ENCODE measurements around the gene CLSTN2.

CLSTN2 gene

DNA sequence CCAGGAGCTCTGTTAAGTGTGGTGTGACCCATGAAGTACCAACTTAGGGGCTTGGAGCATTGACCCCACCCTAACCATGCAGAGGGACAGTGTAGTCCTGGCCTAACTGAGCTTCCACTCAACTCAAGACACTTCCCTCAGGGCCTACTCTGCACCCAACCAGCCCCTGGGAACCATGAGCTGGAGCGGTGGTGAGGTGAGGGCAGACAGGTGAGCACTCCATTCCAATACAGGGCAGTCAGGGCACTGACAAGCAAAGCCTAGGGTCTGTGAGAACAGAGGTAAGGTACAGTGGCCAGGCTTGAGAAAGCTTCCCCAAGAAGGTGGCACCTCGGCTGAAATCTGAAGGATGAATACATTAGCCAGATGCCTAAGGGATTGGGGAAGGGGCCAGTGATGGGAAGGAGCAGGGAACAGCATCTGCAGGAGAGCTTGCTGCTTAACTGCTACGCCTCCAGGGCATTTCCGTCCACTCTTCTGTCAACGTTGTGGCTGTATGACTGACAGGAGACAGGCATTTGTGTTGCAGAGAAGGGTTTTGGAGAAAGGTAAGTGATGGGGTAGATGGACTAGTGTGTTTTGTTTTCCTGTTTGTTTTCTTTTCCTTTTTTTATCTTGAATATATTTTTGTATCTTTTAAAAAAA lies 499.4 kb downstream of the CLSTN2 start:
- no peak for DNase-seq

DNA sequence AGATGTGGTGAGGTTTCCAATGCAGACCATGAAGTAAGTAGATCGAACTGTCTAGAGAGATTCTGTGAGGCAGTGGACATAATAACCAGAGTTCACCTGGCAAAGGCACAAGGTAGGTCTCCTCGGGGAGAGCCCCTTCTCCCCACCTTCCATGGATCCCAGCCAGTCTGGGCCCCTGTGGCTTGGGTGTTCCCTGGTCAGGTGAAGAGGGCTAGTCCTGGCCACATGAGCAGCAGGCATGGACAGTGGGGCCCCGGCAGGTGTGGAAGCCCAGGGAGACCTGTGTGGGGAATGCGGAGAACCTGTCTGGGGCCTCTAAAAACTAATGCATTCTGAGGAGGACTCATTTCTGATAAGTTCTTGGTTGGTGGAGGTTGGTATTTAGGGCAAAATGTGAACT lies 501.4 kb downstream of the CLSTN2 start:
- no peak for DNase-seq

DNA sequence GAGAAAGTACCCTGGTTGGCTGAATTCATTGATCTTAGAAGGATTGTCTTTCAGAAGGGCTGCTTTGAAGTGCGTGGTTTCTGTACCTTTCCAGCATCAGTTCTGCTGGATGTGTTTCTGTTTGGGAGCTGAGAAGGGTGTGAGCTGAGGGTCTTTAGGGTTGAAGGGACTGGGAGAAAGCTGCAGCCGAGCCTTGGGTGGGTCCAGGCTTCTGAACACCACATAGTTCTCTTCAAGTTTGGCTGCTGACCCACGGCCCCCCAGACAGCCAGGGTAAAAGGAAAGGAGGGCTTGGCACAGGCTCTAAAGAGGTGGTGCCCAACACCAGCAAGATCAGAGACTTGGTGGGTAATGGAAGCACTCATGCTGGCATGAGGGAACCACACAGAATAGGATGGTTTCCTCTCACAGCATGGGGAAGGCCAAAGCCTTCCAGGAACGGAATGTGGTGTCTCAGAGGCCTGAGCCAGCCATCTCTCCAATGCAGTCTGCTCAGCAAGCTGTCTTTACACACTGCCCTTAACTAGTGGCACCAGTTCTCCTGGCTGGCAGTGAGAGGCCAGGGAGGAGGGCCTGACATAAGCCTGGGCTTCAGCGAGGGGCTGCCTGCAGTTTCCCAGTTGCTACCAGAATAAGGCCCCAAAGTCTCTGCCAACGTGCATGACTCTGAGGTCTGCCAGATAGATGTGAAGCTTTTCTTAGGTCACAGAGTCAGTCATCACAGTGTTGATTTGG lies 503.9 kb downstream of the CLSTN2 start:
- no peak for DNase-seq

DNA sequence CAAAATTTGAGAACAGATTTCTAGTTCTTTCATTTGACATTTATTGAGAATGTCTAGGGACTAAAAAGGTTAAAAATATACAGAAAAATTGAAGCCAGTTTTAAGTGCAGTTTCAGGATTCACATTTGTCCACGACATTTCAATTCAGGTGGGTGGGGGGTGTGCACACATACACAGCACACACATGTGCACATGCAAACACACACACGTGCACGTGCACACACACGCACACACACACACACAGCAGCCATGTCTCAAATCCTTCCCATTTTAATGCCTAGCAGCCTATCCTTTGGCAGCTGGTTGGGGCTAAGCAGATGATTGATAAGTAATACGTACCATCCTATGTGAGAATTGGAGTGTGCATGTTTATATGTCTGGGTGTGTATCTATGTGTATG lies 504.5 kb downstream of the CLSTN2 start:
- DNase-seq = no peak

DNA sequence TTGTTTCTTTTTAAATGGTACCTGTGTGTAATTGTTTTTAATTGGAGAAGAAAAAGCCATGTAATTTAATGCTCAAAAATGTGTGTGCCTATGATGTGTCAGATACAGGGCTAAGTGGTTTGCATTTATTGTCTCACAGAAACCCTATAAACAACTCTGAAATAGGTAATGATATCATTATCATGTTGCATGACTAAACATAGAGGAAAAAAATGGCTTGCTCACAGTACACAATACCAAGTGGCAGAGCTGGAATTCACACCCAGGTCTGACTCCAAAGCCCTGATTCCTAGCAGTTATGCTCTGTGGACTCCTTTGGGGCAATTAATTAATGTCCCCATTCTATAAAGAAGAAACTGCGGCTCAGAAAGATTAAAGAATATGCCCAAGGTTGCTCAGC lies 505.5 kb downstream of the CLSTN2 start:
- no peak for DNase-seq

DNA sequence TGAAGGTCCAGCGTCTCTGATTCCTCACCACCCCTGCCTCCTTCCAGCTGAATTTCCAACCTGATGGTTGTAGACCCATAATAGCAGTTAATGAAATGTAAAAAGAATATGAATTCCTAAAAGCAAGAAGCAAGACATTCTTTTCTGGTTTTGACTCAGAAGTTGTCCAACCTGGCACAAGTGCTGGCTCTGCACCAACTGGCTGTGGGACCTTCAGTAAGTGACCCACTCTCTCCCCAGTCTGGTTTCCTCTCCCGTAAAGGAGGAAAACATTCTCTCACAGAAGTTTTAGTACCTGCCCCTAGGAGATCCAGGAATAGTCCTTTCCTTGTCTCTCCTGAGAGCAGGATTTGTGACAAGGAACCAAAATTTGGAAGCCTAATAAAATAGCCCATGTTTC lies 506.0 kb downstream of the CLSTN2 start:
- DNase-seq = no peak

DNA sequence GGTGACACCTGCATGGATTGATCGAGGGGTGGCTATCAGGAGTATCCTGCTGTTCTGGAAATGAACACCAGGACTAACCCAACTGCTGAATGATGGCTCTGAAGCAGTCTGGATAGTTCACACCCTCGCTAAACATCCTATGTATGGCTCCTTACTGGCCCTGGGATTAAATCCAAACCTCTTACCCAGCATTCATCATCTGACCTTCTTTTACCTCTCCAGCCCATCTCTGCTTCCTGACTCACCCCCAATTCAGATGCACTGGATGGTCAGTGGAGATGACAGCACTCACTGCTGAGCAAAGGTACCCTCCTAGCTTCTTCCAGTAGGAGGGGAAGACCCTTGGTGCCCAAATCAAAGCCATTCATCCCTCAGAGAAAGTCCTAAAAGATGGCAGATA lies 507.6 kb downstream of the CLSTN2 start:
- DNase-seq = no peak

DNA sequence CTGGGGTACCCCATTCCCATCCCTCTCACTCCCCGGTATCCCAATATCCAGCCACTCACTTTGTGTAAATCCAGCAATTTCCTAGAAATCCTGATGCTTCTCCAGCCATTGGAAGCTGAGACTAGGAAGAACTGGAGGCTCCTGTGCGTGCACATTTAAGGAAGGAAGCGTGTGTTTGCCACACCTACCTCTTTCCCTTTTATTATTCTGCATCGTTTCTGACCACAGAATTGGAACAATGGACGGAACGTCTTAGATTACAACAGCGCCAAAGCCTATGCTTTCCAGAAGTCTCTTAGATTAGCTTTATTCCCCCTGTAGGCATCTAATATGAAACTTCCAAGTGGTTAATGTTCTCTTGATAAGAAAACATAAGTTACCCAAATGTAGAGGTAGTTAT lies 508.1 kb downstream of the CLSTN2 start:
- no peak for DNase-seq

DNA sequence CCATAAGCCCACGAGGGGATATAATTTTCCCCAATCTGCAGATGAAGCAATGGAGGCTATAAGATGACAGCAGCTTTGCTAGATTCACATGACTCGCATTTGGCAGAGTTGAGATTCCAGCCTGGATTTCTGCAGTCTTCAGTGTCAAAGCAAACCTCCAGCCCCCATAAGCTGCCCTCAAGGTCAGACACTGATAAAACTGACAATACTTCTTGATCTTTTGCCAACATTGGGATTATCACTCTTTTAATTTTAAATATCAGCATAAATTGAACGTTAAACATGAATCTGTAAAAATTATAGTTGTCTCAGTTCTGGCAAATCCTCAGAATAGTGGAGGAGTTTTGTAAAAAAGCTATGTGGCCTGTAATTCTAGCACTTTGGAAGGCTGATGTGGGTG lies 508.8 kb downstream of the CLSTN2 start:
- no peak for DNase-seq

DNA sequence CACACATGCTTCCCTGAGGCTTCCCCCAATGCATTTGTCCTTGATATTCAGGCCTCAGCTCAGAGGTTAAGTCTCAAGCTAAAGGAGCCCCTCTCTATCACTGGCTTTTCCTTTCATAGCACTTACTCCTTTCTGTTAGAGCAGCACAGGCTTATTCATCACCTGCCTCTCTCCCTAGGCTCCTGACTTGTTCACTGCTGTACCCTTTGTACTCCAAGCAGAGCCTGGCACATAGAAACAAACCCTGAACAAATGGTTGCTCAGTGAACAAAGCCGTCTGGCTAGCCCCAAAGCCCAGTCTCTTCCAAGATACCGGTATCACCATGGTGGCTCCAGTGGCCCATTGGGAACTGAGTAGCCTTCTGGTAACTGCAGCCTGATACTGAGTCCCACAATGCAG lies 511.7 kb downstream of the CLSTN2 start:
- no peak for DNase-seq

DNA sequence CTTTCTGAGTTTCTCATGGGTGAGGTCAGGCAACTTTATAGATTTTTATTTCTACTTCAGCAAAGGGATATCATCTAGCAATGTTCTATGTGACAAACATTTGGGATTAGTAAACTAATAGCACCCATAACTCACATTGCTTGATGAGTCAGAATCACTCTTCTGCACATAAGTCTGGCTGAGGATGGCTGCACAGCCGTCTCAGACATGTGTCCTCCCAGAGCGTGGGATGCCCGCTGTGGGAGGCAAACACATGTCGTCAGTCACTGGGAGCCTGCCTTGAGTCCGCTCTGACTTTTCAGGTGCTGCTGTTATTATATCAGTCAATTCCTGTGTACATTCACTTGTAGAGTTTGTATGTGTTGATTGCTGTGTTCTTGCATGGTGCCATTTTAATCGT lies 512.2 kb downstream of the CLSTN2 start:
- DNase-seq = no peak

DNA sequence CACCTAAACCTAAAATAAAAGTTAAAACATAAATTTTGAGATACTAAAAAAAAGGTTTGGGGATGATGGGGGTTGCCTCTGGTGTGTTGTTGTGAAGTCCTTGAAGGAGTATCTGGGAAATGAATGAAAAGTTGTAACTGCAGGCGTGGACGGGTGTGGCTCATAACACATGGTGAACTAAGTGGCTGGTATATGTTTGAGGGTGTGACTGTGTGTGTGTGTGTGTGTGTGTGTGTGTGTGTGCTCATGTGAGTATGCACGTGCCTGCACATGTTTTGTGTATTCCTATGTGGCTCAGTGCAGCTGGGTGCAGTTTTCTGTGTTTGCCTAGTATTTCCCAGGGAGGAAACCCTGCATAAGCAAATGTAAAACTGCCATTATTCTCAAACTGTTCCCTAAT lies 513.0 kb downstream of the CLSTN2 start:
- DNase-seq = no peak

DNA sequence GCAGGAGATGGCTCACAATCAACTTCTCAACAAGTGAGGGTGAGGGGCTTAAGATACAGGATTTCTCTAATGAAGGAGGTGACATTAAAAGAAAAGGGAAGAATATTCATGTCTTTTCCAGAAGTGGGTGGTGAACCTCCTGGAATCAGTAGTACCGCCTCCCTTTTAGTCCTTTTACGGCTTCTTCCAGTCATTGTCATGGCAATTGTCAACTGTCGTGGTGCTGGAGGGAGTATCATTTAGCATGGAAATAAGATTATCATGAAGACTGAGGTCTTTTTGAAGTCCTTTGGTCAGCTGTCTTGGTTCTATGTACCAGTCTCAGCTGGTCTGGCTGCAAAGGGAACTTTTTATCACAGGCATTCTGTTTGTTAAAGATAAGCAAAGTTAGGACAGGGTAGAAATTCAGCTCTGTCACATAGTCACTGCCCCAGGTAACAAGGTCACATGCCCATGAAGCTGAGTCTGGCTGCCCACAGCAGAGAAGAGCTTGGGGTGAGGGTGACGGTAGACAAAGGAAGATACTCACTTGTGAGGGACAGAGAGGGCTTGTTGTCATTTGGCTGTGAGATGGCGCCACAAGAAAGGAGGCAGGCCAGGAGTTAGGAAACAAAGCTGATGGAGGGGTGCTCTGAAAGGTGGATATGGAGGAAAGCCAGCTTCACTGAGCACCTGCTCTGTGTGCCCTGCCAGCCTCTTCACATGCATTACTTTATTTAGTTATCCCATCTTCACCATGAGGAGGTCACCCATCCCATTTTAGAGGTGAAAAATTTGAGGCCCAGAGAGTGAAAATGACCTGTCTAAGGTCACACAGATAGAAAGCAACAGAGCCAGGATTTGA lies 514.6 kb downstream of the CLSTN2 start:
- DNase-seq = no peak

DNA sequence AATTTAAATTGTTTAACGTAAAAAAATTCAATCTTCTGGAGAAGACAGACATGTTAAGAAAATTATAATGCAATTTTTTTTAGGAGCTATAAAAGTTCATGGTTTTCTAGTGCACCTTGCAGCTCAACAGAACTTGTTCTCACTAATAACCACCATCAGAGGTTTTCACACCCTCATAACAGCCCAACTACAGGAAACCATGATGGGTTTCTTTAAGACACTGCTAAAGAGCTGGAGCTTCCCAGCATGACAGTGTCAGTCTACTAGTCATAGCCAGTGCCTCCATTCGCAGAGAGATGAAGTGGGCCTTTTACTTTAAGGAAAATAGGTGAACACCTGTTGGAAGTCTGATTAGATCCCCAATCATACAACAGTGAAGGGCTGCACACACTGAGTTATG lies 518.8 kb downstream of the CLSTN2 start:
- no peak for DNase-seq

DNA sequence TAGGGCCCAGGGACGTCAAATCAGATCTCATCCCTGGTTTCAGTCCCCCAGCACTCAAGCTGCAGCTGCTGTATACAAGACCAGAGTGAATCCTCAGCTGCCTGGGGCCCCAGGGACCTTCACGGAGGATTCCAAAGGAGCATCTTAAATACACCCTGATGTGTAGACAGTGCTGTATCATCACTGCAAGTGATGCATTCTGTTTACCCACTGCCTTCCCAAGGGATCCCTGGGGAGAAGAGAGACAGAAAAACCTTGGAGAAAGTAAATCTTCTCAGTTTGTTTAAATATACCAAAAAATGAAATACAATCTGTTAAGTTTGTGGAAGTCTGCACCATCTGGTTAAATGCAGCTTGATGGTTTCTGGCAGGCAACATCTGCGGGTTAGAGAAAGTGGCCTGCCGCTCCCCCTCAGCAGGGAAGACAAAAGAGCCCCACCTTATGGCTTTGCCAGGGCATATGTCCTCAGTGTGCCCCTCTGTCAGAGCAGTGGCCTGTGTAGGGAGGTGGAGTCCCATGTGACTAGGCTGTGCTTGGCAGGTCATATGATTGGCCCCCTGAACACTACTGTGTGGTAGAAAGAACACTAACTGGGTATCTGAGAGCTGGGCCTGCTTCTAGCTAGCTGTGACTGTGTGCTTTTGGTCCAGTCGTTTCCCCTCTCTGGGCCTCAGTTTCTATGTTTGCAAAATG lies 520.7 kb downstream of the CLSTN2 start:
- DNase-seq = no peak

DNA sequence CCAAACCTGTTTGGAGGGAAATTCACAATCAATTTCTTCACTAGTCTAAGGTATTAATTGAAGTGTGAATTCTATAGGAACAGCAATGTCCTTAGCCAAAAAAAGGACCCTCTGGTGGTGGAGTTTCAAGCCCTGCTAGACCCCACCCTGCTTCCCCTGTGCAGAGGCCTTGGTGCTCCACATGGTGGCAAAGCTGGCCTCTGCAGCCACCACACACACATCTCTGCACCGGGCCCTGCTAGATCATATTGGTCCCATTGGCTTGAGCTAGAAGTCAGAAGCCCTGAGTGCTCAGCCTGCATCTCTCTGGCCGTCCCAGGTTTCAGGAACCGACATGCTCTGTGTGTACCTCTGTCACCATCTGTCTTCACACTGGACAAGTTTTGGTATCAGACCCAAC lies 522.0 kb downstream of the CLSTN2 start:
- DNase-seq = no peak

DNA sequence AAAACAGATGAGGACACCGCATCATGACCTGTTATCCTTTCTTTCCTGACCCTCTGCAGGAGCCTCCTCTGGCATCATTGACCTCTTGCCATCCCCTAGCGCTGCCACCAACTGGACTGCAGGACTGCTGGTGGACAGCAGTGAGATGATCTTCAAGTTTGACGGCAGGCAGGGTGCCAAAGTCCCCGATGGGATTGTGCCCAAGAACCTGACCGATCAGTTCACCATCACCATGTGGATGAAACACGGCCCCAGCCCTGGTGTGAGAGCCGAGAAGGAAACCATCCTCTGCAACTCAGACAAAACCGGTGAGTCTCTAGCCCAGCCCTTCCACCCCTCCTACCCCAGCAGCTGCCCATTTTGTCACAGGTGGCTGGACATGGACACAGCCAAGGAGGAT lies 524.5 kb downstream of the CLSTN2 start:
- no peak for DNase-seq

DNA sequence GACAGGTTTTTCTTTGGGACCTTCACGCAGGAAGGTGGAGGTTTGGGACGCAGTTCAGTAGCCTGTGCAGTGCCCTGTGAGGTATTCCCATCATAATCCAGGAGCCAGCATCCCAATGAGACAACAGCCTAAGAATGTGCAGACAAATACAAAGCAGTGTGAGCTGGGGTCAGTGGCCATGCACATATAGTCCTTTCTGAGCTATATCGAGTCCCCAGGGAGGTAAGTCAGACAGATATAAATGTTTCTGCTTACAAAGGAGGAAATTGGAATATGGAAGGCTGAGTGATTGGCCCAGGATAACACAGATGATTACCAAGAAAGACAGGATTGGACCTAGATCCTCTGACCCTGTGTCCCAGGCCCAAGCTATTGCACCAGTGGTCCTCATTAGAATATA lies 526.3 kb downstream of the CLSTN2 start:
- DNase-seq = no peak

DNA sequence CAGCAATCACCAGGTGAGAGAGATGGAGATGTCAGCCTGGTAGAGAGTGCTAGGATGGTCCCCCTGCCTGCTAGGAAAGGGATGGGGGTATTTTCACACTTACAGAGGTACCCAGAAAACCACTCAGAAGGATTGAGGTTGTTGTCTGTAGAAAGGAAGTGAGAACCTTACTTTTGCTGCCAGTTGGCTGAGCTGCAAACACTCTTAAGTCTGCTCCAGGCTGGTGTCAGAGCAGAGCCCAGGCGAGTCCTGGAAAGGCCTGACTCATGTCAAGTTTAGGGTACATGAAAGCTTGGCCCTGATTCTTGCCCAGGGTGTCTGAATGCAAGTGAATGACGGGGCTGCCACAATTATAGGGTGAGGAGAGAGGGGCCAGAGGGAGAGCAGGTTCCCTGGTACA lies 528.4 kb downstream of the CLSTN2 start:
- no peak for DNase-seq

DNA sequence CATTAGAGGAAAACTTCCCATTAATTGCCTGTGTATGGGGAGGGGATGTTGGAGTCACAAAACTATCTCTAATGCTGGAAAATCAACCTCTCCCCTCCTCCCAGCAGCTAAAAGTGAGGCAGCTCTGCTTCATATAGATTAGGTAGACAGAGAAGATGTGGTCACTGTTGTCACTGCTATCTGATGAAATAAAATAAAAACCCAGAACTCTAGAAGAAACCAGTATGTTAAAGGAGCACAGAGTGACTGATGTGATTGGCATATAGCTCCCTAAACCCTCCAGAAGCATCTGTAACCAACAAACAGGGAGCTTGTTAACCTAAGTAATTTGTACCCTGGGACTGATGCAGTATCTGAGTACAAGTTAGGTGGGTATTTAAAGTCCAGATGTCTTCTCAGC lies 531.0 kb downstream of the CLSTN2 start:
- no peak for DNase-seq

DNA sequence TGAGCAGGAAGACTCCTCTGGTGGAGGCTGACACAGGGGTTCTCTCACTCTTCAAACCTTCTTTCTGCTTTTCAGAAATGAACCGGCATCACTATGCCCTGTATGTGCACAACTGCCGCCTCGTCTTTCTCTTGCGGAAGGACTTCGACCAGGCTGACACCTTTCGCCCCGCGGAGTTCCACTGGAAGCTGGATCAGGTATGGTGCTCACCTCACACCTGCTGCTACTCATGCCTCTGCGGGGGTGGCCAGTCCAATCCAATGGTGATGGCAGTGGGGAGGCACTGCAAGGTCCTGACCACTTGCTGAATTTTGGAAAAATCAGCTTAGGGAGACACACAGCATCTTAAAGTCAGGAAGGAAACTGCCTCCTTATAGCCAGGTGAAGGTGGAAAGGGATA lies 531.5 kb downstream of the CLSTN2 start:
- DNase-seq = no peak

DNA sequence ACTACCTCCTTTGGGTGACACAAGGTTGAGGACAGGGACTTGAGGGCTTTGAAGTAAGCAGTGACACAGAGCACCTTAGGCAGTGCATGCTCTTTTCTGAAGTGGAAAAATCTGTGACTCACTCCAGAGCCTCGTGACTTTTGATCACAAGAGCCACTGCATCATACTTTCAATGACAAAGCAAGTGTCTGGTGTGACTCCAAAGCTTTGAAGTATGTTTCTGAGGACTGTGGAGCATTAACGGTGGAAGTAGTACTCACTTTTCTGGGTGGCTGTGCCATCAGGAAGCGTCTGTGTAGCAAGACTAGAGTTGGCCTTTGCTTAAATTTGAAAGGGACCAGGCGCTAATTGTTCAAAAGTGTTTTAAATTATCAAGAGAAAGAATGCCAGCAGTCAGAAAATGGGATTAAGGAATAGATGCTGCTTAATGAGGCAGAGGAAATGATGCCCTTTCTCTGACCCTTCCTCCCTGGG lies 532.2 kb downstream of the CLSTN2 start:
- no peak for DNase-seq

DNA sequence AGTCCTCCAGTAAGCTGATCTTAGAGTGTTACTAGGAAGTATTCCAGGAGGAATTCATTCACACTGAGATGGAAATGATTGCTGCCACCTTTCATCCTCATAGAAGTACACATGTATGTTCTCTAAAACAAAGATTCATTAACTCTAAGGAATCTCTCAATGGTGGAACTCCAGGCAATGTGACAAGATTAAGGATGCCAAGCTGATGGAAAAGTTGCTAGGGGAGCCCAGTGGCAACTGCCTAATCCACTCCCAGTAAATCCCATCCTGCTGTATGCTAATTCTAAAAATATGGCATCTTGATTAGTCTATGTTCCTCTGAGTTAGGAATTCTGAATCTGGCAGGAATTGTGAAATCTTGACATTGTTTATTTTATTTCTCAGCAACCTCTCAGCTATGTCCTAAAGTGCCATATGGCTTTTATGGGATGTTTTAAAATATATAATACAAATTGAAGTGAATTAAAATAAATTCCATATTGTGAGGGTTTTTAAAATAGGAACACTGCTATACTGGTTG lies 532.9 kb downstream of the CLSTN2 start:
- no peak for DNase-seq

Data from activated CD4-positive, alpha-beta T cell treated with anti-CD3 and anti-CD28 coated beads, Interleukin-2, amount 50 U/mL, for 1 hour (primary cell).